HG02973 (cell line): ENCODE data around the gene CDH6.

Experiments used
- ATAC-seq: cut with Tn5 transposase; IDR thresholded peaks from one replicate; pipeline ENCODE4 v1.9.1; 2021; ENCODE audit warnings: moderate library complexity; ENCODE audit not compliant: unreplicated experiment

CDH6 gene

DNA sequence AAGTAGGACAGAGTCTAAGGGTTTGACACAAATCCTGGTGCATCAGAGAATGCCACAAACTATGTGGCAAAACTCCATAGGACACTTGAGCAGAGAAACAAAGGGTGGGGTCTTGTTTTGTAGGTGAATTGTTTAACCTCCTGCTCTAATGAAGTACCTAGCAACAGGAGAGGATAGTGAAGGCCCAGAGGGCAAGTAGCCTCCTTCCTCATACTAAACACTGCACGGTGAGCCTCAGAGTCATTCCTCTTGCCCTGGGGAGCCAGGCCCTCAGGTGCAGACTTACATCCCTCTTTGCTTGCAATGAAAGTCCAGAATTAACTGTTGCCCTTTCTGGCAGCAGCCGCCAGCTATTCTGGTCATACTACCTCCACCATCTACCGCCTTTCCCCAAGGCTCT, 172.3 kb downstream of the CDH6 start:
- no peak for ATAC-seq

DNA sequence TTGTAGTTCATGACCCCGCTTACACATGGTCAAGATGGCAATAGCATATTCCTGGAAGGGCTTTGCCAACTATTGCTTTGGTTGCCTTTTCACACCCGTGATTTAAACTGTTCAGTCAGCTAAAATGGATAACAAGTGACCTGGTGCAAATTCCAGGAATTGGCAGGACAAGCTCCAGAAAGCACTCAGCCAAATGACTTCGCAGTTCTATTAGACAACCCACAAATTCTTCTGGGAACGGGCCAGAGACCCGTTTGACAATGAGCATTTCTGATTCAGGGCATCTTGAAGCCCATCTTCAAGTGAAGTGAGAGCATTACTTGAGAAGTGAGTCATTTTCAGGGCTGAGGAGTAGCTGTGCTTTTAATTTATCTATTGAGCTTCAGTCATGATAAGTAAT, 173.5 kb downstream of the CDH6 start:
- ATAC-seq = no peak

DNA sequence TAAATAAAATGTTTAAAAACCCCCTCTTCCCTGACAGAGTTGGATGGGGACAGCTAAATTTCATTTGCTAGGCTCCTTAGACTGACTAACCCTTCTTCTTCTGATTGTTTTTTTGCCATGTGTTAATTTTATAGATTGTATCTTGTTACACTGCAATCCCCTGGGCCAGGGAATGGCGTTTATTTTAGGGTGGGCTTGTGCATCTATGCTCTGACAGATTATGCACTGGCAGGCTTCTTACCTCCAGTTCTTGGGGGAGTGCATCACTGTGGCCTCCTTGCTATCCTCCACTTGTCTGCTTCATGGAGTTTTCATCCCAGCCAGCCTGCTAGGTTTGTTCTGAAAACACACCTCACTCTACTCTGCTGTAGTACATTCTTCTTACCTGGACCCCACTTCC, 178.6 kb downstream of the CDH6 start:
- no peak for ATAC-seq

DNA sequence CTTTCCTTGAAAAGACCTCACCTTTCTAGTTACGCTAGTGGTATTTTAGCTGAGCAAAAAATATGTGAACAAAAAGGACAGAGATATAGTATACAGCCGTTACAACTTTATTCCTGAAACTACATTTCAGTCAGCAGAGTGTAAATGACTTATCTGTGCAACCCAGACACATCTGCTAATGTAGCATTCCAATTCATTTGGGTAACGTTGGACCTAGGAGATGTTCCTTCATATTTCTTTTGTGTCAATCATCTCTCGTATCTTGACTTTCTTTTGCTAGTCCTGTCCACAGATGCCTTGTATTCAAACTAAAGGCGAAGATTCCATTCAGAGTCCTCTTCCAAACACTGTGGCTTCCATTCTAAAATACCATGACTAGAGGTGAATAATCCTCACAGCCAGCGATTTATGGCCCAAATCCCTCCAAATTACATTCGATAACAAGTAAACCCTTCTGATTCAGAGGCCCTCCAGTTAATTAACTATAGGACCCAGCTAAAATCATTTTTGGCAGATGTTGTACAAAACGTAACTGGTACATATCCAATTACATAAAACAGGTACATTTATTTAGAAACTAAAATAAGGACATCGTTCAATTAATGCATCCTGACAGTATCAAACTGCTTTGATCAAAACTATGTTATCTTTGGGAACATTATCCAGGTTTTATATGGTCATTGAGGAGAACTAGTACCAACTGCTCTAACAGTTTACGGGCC, 182.7 kb downstream of the CDH6 start:
- ATAC-seq = no peak

DNA sequence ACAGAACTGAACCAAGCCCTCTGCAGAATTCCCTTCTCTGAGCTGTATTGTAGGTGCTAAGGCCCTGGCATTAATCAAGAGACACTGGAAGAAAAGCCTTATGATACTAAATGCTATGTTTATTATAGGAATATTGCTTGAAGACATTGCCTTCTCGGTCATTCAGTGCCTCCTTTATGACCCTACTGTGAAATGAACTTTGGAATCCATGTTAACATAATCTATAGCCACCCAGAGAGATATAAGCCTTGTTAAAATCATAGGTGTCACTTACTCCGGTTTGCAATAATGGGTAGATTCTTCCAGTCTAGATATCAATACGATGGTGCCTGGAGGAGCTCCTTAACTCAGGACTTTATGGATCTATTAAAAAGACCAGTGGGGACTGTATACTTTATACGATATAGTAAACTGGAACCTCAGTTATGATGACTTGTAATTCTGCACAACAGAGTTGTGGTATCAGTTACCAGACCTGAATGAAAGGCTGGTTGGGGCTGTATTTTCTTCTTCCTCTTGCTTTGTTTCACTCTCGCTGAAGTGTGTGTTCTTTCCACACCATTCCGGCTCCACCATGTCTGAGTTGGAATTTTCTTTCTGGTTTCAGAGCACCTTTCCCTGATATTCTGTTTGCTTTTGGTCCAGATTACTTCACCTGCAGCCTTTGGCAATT, 183.9 kb downstream of the CDH6 start:
- ATAC-seq = no peak

DNA sequence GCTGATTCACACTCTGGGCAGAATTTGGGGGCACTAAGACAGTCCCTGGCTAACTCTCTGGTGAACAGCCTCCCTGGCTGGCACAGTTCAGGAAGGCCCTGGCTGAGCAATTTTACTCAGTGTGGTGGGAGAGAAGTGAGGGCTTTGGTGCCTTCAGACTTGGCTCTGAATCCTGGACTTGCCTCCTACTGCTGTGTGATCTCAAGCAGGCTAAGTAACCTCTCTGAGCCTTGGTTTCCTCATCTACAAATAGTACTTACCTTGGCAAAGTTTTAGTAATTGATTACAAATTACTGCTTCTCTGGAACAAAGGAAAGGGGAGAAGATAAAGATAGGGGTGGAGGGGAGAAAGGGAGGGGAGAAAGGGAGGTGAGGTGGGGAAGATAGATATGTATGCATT, 184.7 kb downstream of the CDH6 start:
- no peak for ATAC-seq
